MCF 10A (cell line): ENCODE results near the gene PLBD2. TPM values are rescaled to one million over a fixed set of nuclear protein-coding genes. Genes with fewer than 3 reads are reported as not detected.

Experiments
- BruUV-seq: library from RNA; stranded (reverse); fragments of 400-500 nt; replicated peaks from 2 replicates; lab custom pipeline; 2021; lab: Mats Ljungman, UMichigan
- CTCF ChIA-PET: fragments of 300-600 bp; sonication (Branson Sonifier 250); formaldehyde crosslinking; extraction: SDS; loops from one replicate; lab custom pipeline; 2021; ENCODE audit warnings: antibody characterized with exemption, inconsistent platforms; lab: Yijun Ruan, JAX
- POLR2A ChIA-PET: fragments of 300-600, 350-650 bp; sonication (Branson Sonifier 250); formaldehyde crosslinking; extraction: SDS; loops from one replicate; lab custom pipeline; 2020; ENCODE audit warnings: antibody characterized with exemption, inconsistent platforms; lab: Yijun Ruan, JAX
- DNase-seq: peaks from one replicate; pipeline ENCODE4 v3.0.0-alpha.2; 2018; ENCODE audit not compliant: unreplicated experiment
- H3K27ac Mint-ChIP-seq: one replicate; pipeline ENCODE4 v1.8.0; 2022; ENCODE audit warnings: mild to moderate bottlenecking, low read depth, mixed read lengths; ENCODE audit not compliant: unreplicated experiment
- H3K27me3 Mint-ChIP-seq: one replicate; pipeline ENCODE4 v1.8.0; 2022; ENCODE audit warnings: mixed read lengths; ENCODE audit not compliant: insufficient read depth, unreplicated experiment
- H3K36me3 Mint-ChIP-seq: one replicate; pipeline ENCODE4 v1.8.0; 2022; ENCODE audit warnings: mild to moderate bottlenecking, moderate library complexity, mixed read lengths; ENCODE audit not compliant: insufficient read depth, unreplicated experiment
- H3K4me1 Mint-ChIP-seq: one replicate; pipeline ENCODE4 v1.8.0; 2022; ENCODE audit warnings: mixed read lengths; ENCODE audit not compliant: insufficient read depth, unreplicated experiment
- H3K4me3 Mint-ChIP-seq: one replicate; pipeline ENCODE4 v1.8.0; 2022; ENCODE audit warnings: mild to moderate bottlenecking, moderate library complexity, mixed read lengths; ENCODE audit not compliant: unreplicated experiment
- H3K9me3 Mint-ChIP-seq: one replicate; pipeline ENCODE4 v1.8.0; 2022; ENCODE audit warnings: mixed read lengths; ENCODE audit not compliant: unreplicated experiment
- CTCF ChIP-seq: fragments of 200-600 bp; IDR thresholded peaks from one replicate; pipeline ENCODE4 v1.8.0; 2022; ENCODE audit warnings: antibody characterized with exemption, mild to moderate bottlenecking; ENCODE audit not compliant: unreplicated experiment
- intact Hi-C: fragments of 100-400 bp; cut with micrococcal nuclease; formaldehyde crosslinking; loops from 2 replicates; pipeline ENCODE4 v1.14.1; 2022
- total RNA-seq: library from RNA; stranded (reverse); gene quantifications from 2 replicates; pipeline ENCODE4 v1.2.3, GENCODE V29; 2022

Gene PLBD2
- total RNA-seq, 1 experiment from 2014 or later, result 18.1 TPM

DNA sequence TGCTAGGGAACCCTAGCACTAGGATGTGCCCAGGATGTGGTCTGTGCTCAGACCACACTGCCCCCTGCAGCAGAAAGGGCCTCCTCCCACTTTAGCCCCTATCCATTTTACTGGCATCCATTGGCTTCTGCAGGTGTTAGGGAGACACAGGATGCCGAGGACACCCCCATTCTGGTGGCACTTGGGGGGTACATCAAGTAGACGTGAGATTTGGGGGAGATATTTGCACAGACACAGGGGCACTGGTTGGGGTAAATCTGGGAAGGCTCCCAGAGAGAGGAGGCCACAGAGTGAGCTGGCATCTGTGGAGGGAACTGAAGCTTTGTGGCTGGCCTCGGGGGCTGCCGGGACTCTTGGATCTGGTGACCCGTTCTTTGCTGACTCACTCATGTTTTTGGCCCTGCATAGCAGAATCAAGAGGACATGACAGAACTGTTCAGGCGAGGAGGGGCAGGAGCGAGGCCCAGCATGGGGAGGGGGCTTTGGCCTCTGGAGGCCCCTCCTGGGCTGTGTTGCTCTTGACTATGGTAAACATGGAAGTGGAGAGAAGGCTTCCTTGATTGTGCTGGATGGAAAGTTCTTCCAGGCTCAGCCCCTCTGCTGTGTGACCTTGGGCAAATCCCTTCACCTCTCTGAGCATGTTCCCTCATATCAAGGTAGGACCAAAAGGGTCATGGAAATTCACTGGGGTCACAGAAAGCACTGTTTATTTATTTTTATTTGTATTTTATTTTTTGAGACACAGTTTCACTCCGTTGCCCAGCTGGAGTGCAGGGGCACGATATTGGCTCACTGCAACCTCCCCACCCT is 1.8 kb downstream of the PLBD2 start:
- Mint-ChIP-seq H3K9me3 (no peaks in the 10 kb centered on the region), H3K4me3 (peak overlapping the region; percentile 85), H3K4me1 (peaks cover 9% of the 10 kb centered on the region), H3K36me3 (peaks cover 5% of the 10 kb centered on the region), H3K27ac (no peak overlapping the region), H3K27me3 (no peaks in the 10 kb centered on the region)
- CTCF ChIA-PET, result interaction anchor here (0.6 to 0.7 kb wide), 2 partner anchors 100 to 137 kb away, joined by 3 to 4 read pairs; no protein-coding TSS in a partner anchor
- TSS peak; percentile 30 for BruUV-seq
- DNase-seq, result no peak
- POLR2A ChIA-PET, result no interaction called here
- TF ChIP-seq CTCF, result no peak
- intact Hi-C loops, result loop anchor here (2.0 kb wide), 3 partner anchors 25 to 163 kb away; partner anchors contain the start of gene SLC8B1

- H3K4me3 Mint-ChIP-seq, result no peak overlapping the region
- TF ChIP-seq CTCF, result no peak
- H3K27ac Mint-ChIP-seq, result no peak overlapping the region
- peaks cover 9% of the 10 kb centered on the region for H3K4me1 Mint-ChIP-seq
- BruUV-seq, result no TSS peak
- H3K36me3 Mint-ChIP-seq, result peaks cover 5% of the 10 kb centered on the region
- H3K9me3 Mint-ChIP-seq, result no peaks in the 10 kb centered on the region
- no peak for DNase-seq
- intact Hi-C loops, result loop anchor here (2.0 kb wide), 1 partner anchor 165 kb away; no protein-coding TSS in a partner anchor
- ChIA-PET CTCF (interaction anchor here (0.6 kb wide), 2 partner anchors 44 to 63 kb away, joined by 3 read pairs; no protein-coding TSS in a partner anchor), POLR2A (no interaction called here)
- H3K27me3 Mint-ChIP-seq, result no peaks in the 10 kb centered on the region
Observed at GRCh38 chr12:113361574-113362370, 3.4 kb downstream of the PLBD2 start.

GRCh38 chr12:113364698-113365097 is 6.3 kb downstream of the PLBD2 start:
- intact Hi-C loops, result no loop called here
- POLR2A ChIA-PET, result no interaction called here
- no peak overlapping the region for H3K4me3 Mint-ChIP-seq
- no peak for TF ChIP-seq CTCF
- H3K36me3 Mint-ChIP-seq, result peaks cover 5% of the 10 kb centered on the region
- BruUV-seq, result no TSS peak
- no peaks in the 10 kb centered on the region for H3K9me3 Mint-ChIP-seq
- H3K4me1 Mint-ChIP-seq, result peaks cover 1% of the 10 kb centered on the region
- H3K27ac Mint-ChIP-seq, result no peak overlapping the region
- no peaks in the 10 kb centered on the region for H3K27me3 Mint-ChIP-seq
- no peak for DNase-seq
- CTCF ChIA-PET, result no interaction called here
